Measurements from ENCODE around the gene EFEMP1. TPM values are rescaled to one million over a fixed set of nuclear protein-coding genes. Genes with fewer than 3 reads are reported as not detected.
A peak's percentile ranks its signal among the peaks of the same experiment; 100 is the strongest.

Gene EFEMP1
- total RNA-seq, 1 donor from 2014 or later: 139 TPM

- intact Hi-C loops (cut with DNase I): loop anchor here (5.0 kb wide), 1 partner anchor 1521 kb away; no protein-coding TSS in a partner anchor
- DNase-seq (ENCODE audit: low spot score) (no peak), ATAC-seq (no peak)
Observed at GRCh38 chr2:55902971-55903370, 20.6 kb downstream of the EFEMP1 start.

- no peak for ATAC-seq
- DNase-seq (ENCODE audit: low spot score): no peak
- intact Hi-C loops (cut with DNase I): loop anchor here (5.0 kb wide), 1 partner anchor 1520 kb away; no protein-coding TSS in a partner anchor
Observed at GRCh38 chr2:55902429-55902828, 21.2 kb downstream of the EFEMP1 start.

- DNase-seq (ENCODE audit: low spot score) (no peak), ATAC-seq (no peak)
- intact Hi-C loops (cut with DNase I): loop anchor here (5.0 kb wide), 1 partner anchor 1520 kb away; no protein-coding TSS in a partner anchor
Observed at GRCh38 chr2:55901941-55902340, 21.6 kb downstream of the EFEMP1 start.

- no peak for ATAC-seq
- DNase-seq (ENCODE audit: low spot score): no peak
- intact Hi-C loops (cut with DNase I): loop anchor here (5.0 kb wide), 1 partner anchor 1519 kb away; no protein-coding TSS in a partner anchor
Observed at GRCh38 chr2:55901322-55901721, 22.3 kb downstream of the EFEMP1 start.

- DNase-seq (ENCODE audit: low spot score) (no peak), ATAC-seq (no peak)
- intact Hi-C loops (cut with DNase I): loop anchor here (5.0 kb wide), 1 partner anchor 1518 kb away; no protein-coding TSS in a partner anchor
Observed at GRCh38 chr2:55899881-55900280, 23.7 kb downstream of the EFEMP1 start.

GRCh38 chr2:55898386-55899040 lies 25.1 kb downstream of the EFEMP1 start:
- ATAC-seq: no peak
- DNase-seq (ENCODE audit: low spot score): no peak
- intact Hi-C loops (cut with DNase I): no loop called here

- ATAC-seq (no peak), DNase-seq (ENCODE audit: low spot score) (no peak)
- intact Hi-C loops (cut with DNase I): no loop called here
Observed at GRCh38 chr2:55896633-55897032, 26.9 kb downstream of the EFEMP1 start.

- DNase-seq (ENCODE audit: low spot score): no peak
- no peak for ATAC-seq
- intact Hi-C loops (cut with DNase I): no loop called here
Observed at GRCh38 chr2:55894720-55895119, 28.9 kb downstream of the EFEMP1 start.

GRCh38 chr2:55891671-55892094 lies 31.9 kb downstream of the EFEMP1 start:
- no peak for DNase-seq (ENCODE audit: low spot score)
- intact Hi-C loops (cut with DNase I): no loop called here
- no peak for ATAC-seq

- ATAC-seq (no peak), DNase-seq (ENCODE audit: low spot score) (no peak)
- intact Hi-C loops (cut with DNase I): no loop called here
Observed at GRCh38 chr2:55888936-55889335, 34.6 kb downstream of the EFEMP1 start.

- DNase-seq (ENCODE audit: low spot score) (no peak), ATAC-seq (peak; percentile 16)
- intact Hi-C loops (cut with DNase I): no loop called here
Observed at GRCh38 chr2:55887901-55888624, 35.5 kb downstream of the EFEMP1 start.

GRCh38 chr2:55887351-55887750 lies 36.2 kb downstream of the EFEMP1 start:
- intact Hi-C loops (cut with DNase I): no loop called here
- ATAC-seq (peak; percentile 60), DNase-seq (ENCODE audit: low spot score) (no peak)

- no peak for DNase-seq (ENCODE audit: low spot score)
- ATAC-seq: peak; percentile 18
- intact Hi-C loops (cut with DNase I): no loop called here
Observed at GRCh38 chr2:55885944-55886281, 37.7 kb downstream of the EFEMP1 start.

- DNase-seq (ENCODE audit: low spot score) (no peak), ATAC-seq (peak; percentile 88)
- intact Hi-C loops (cut with DNase I): no loop called here
Observed at GRCh38 chr2:55885127-55885943, 38.2 kb downstream of the EFEMP1 start.

- intact Hi-C loops (cut with DNase I): no loop called here
- ATAC-seq (no peak), DNase-seq (ENCODE audit: low spot score) (no peak)
Observed at GRCh38 chr2:55883829-55884228, 39.8 kb downstream of the EFEMP1 start.

GRCh38 chr2:55883357-55883756 lies 40.2 kb downstream of the EFEMP1 start:
- ATAC-seq (no peak), DNase-seq (ENCODE audit: low spot score) (no peak)
- intact Hi-C loops (cut with DNase I): no loop called here

- intact Hi-C loops (cut with DNase I): no loop called here
- ATAC-seq: no peak
- DNase-seq (ENCODE audit: low spot score): no peak
Observed at GRCh38 chr2:55882954-55883353, 40.6 kb downstream of the EFEMP1 start.

- intact Hi-C loops (cut with DNase I): no loop called here
Observed at GRCh38 chr2:55880416-55881143, 43.0 kb downstream of the EFEMP1 start.

GRCh38 chr2:55879976-55880375 lies 43.6 kb downstream of the EFEMP1 start:
- intact Hi-C loops (cut with DNase I): no loop called here
- ATAC-seq (peak; percentile 76), DNase-seq (ENCODE audit: low spot score) (no peak)

More at GRCh38 chr2:55880416-55881143, 43.0 kb downstream of the EFEMP1 start:
- no peak for DNase-seq (ENCODE audit: low spot score)
- ATAC-seq: peak; percentile 4

Data from sciatic nerve (tissue), 2 donors.